ENCODE data around the gene GPR162.
A peak's percentile ranks its signal among the peaks of the same experiment; 100 is the strongest.

The GPR162 gene

DNA sequence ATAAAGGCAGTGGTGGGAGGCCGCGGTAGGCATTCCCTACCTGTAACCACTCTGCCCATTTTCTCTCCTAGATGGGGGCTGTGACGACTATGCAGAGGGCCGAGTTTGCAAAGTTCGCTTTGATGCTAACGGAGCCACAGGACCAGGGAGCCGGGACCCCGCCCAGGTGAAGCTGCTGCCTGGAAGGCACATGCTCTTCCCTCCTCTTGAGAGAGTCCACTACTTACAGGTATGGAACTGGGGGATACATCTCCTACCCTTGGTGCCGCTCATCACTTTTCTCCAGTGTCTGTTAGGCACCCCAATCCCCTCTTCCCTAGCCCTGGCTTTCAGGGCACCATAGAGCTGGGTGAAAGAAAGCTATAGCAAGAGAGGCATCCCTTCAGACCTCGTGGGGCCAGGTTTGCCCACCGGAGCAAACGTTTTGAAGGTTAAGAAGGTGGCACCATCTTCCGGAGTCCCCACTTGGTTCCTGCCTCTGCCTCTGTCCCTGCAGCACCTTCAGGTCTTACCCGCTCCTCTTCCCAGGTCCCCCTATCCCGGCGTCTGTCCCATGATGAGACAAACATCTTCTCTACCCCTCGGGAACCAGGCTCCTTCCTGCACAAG is 4.6 kb downstream of the GPR162 start:
- no peak for DNase-seq (ENCODE audit: extremely low spot score)
- POLR2A ChIA-PET, result interaction anchor here (1.7 to 5.5 kb wide), 4 partner anchors 14 to 103 kb away, joined by 8 to 49 read pairs (median 36); partner anchors contain the start of genes CDCA3, COPS7A, GNB3 and MLF2
- TF ChIP-seq BHLHE40 (IDR thresholded peaks at IDR 0.05; ENCODE audit: borderline replicate concordance) (no peak), TARDBP (IDR thresholded peaks at IDR 0.05) (no peak), SUZ12 (IDR thresholded peaks at IDR 0.05) (no peak), FOXA1 (IDR thresholded peaks at IDR 0.05) (no peak), NFRKB (IDR thresholded peaks at IDR 0.05) (no peak)
- CTCF ChIA-PET, result interaction anchor here (1.6 to 2.5 kb wide), 3 partner anchors 68 to 73 kb away, joined by 7 to 28 read pairs (median 10); partner anchors contain the start of gene MLF2

- no peak for TF ChIP-seq BHLHE40 (IDR thresholded peaks at IDR 0.05; ENCODE audit: borderline replicate concordance)
- no peak for TF ChIP-seq FOXA1 (IDR thresholded peaks at IDR 0.05)
- no peak for DNase-seq (ENCODE audit: extremely low spot score)
- ChIA-PET POLR2A (interaction anchor here (0.6 to 5.5 kb wide), 11 partner anchors 14 to 208 kb away, joined by 3 to 49 read pairs (median 6); partner anchors contain the start of genes CDCA3, COPS7A, GNB3 and MLF2), CTCF (interaction anchor here (0.5 to 2.0 kb wide), 3 partner anchors 9 to 217 kb away, joined by 3 to 10 read pairs (median 4); partner anchors contain the start of gene MLF2)
Observed at GRCh38 chr12:6826734-6827436, 5.3 kb downstream of the GPR162 start.

- POLR2A ChIA-PET, result interaction anchor here (0.6 to 5.5 kb wide), 14 partner anchors 13 to 290 kb away, joined by 3 to 49 read pairs (median 4); partner anchors contain the start of genes CDCA3, COPS7A, GNB3 and MLF2
- peak; percentile 84 for DNase-seq (ENCODE audit: extremely low spot score)
- TF ChIP-seq FOXK2 (IDR thresholded peaks at IDR 0.05) (no peak), L3MBTL2 (conservative IDR thresholded peaks at IDR 0.05) (peak; percentile 45; the same call in 1 of the 2 replicates)
- CTCF ChIA-PET, result interaction anchor here (0.6 to 2.0 kb wide), 3 partner anchors 9 to 74 kb away, joined by 3 to 10 read pairs (median 3); partner anchors contain the start of genes MLF2 and PTMS
Observed at GRCh38 chr12:6827437-6827911, 5.9 kb downstream of the GPR162 start.

GRCh38 chr12:6827982-6828780 is 6.6 kb downstream of the GPR162 start, which contains the start of gene P3H3:
Gene P3H3 (plus strand): TSS chr12:6828407. CDS start chr12:6828441, 34 bp downstream.
- ChIA-PET CTCF (interaction anchor here (1.2 to 2.0 kb wide), 3 partner anchors 24 to 75 kb away, joined by 3 to 10 read pairs (median 4); partner anchors contain the start of genes MLF2, PTMS and USP5), POLR2A (interaction anchor here (0.5 to 5.5 kb wide), 17 partner anchors 12 to 291 kb away, joined by 3 to 49 read pairs (median 4); partner anchors contain the start of genes C12orf57, CDCA3, COPS7A and GNB3)
- DNase-seq (ENCODE audit: extremely low spot score), result peak; percentile 46
- TF ChIP-seq SUZ12 (IDR thresholded peaks at IDR 0.05) (no peak), BHLHE40 (IDR thresholded peaks at IDR 0.05; ENCODE audit: borderline replicate concordance) (no peak), L3MBTL2 (conservative IDR thresholded peaks at IDR 0.05) (peak; percentile 51), LEF1 (IDR thresholded peaks at IDR 0.05; ENCODE audit: borderline replicate concordance) (no peak), FOXK2 (IDR thresholded peaks at IDR 0.05) (no peak)

- TF ChIP-seq SUZ12 (IDR thresholded peaks at IDR 0.05) (no peak), NFRKB (IDR thresholded peaks at IDR 0.05) (no peak), SP1 (IDR thresholded peaks at IDR 0.05) (no peak), TARDBP (IDR thresholded peaks at IDR 0.05) (no peak), LEF1 (IDR thresholded peaks at IDR 0.05; ENCODE audit: borderline replicate concordance) (no peak), HDGF (IDR thresholded peaks at IDR 0.05; ENCODE audit: borderline replicate concordance) (no peak), ARNT (IDR thresholded peaks at IDR 0.05) (no peak)
- TF ChIP-seq, protein P1, sequence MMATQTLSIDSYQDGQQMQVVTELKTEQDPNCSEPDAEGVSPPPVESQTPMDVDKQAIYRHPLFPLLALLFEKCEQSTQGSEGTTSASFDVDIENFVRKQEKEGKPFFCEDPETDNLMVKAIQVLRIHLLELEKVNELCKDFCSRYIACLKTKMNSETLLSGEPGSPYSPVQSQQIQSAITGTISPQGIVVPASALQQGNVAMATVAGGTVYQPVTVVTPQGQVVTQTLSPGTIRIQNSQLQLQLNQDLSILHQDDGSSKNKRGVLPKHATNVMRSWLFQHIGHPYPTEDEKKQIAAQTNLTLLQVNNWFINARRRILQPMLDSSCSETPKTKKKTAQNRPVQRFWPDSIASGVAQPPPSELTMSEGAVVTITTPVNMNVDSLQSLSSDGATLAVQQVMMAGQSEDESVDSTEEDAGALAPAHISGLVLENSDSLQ (IDR thresholded peaks at IDR 0.05), result no peak
- POLR2A ChIA-PET, result interaction anchor here (0.5 to 5.5 kb wide), 19 partner anchors 8 to 265 kb away, joined by 3 to 49 read pairs (median 4); partner anchors contain the start of genes C12orf57, CD4, CDCA3 and COPS7A
- CTCF ChIA-PET, result interaction anchor here (0.6 to 1.2 kb wide), 4 partner anchors 23 to 163 kb away, joined by 3 to 6 read pairs (median 4); partner anchors contain the start of genes PTMS, SPSB2 and USP5
Observed at GRCh38 chr12:6828781-6829535, 7.3 kb downstream of the GPR162 start.

GRCh38 chr12:6829536-6830220 is 8.1 kb downstream of the GPR162 start:
- TF ChIP-seq FOXM1 (IDR thresholded peaks at IDR 0.05; ENCODE audit: borderline replicate concordance) (no peak), TARDBP (IDR thresholded peaks at IDR 0.05) (no peak), CTBP1 (IDR thresholded peaks at IDR 0.05; ENCODE audit: borderline replicate concordance) (no peak), NFRKB (IDR thresholded peaks at IDR 0.05) (no peak), SP1 (IDR thresholded peaks at IDR 0.05) (no peak), FOXA1 (IDR thresholded peaks at IDR 0.05) (no peak), ARNT (IDR thresholded peaks at IDR 0.05) (no peak), HDGF (IDR thresholded peaks at IDR 0.05; ENCODE audit: borderline replicate concordance) (no peak), SUZ12 (IDR thresholded peaks at IDR 0.05) (no peak), ZNF384 (IDR thresholded peaks at IDR 0.05) (no peak), LEF1 (IDR thresholded peaks at IDR 0.05; ENCODE audit: borderline replicate concordance) (no peak), FOXK2 (IDR thresholded peaks at IDR 0.05) (no peak), ELF4 (IDR thresholded peaks at IDR 0.05) (no peak), BHLHE40 (IDR thresholded peaks at IDR 0.05; ENCODE audit: borderline replicate concordance) (no peak)
- TF ChIP-seq, protein P1 (IDR thresholded peaks at IDR 0.05), result no peak
- no peak for DNase-seq (ENCODE audit: extremely low spot score)
- ChIA-PET CTCF (interaction anchor here (0.6 to 1.2 kb wide), 3 partner anchors 23 to 164 kb away, joined by 3 to 6 read pairs (median 4); partner anchors contain the start of genes SPSB2 and USP5), POLR2A (interaction anchor here (0.7 to 5.5 kb wide), 15 partner anchors 8 to 266 kb away, joined by 3 to 49 read pairs (median 4); partner anchors contain the start of genes C12orf57, CD4, CDCA3 and COPS7A)

More at GRCh38 chr12:6828781-6829535, 7.3 kb downstream of the GPR162 start:
- peak; percentile 51 for DNase-seq (ENCODE audit: extremely low spot score)
